Neuronal stem cell (in vitro differentiated cells): ENCODE results near the gene CHML.

Source experiments
- DNase-seq: peaks from one replicate; pipeline ENCODE4 v3.0.0-alpha.2; 2013; ENCODE audit warnings: low spot score
- H2AFZ ChIP-seq: one replicate; pipeline ENCODE4 v1.6.1; 2013; ENCODE audit warnings: mild to moderate bottlenecking, low read length, inconsistent platforms
- H2AK5ac ChIP-seq: 2 replicates; pipeline ENCODE4 v1.6.1; 2013; ENCODE audit warnings: low read depth, mild to moderate bottlenecking, inconsistent platforms, low read length, moderate library complexity, mixed read lengths
- H2BK120ac ChIP-seq: 2 replicates; pipeline ENCODE4 v1.6.1; 2013; ENCODE audit warnings: low read depth, mild to moderate bottlenecking, inconsistent platforms, low read length, moderate library complexity, mixed read lengths
- H2BK12ac ChIP-seq: one replicate; pipeline ENCODE4 v1.6.1; 2013; ENCODE audit warnings: low read length, inconsistent platforms
- H2BK15ac ChIP-seq: 2 replicates; pipeline ENCODE4 v1.6.1; 2013; ENCODE audit warnings: mild to moderate bottlenecking, low read length, inconsistent platforms, mixed read lengths
- H2BK5ac ChIP-seq: one replicate; pipeline ENCODE4 v1.6.1; 2013; ENCODE audit warnings: inconsistent platforms, mild to moderate bottlenecking, low read length, moderate library complexity
- H3K14ac ChIP-seq: one replicate; pipeline ENCODE4 v1.6.1; 2013; ENCODE audit warnings: low read length, inconsistent platforms
- H3K18ac ChIP-seq: 2 replicates; pipeline ENCODE4 v1.6.1; 2013; ENCODE audit warnings: low read length, inconsistent platforms
- H3K23ac ChIP-seq: 2 replicates; pipeline ENCODE4 v1.6.1; 2013; ENCODE audit warnings: low read depth, mild to moderate bottlenecking, mixed read lengths, low read length, inconsistent platforms; ENCODE audit not compliant: poor library complexity
- H3K27ac ChIP-seq: replicated peaks from 3 replicates; pipeline ENCODE4 v1.5.1; 2013; ENCODE audit warnings: low read length, inconsistent platforms
- H3K27me3 ChIP-seq, 3 experiments: 2 replicates each; pipeline ENCODE4 v1.6.1; 2013; ENCODE audit warnings: low read length in 3 of 3, mild to moderate bottlenecking in 2 of 3, inconsistent platforms in 1 of 3, low read depth in 1 of 3, mixed read lengths in 1 of 3, moderate library complexity in 1 of 3; ENCODE audit not compliant: control insufficient read depth in 3 of 3, insufficient read depth in 3 of 3
- H3K36me3 ChIP-seq, 2 donors: replicated peaks in 1 of 2; 2 replicates each; pipeline ENCODE4 v1.6.1; 2013; ENCODE audit warnings: low read length in 2 of 2; ENCODE audit not compliant: control insufficient read depth in 2 of 2, insufficient read depth in 2 of 2
- H3K4ac ChIP-seq: 2 replicates; pipeline ENCODE4 v1.6.1; 2013; ENCODE audit warnings: inconsistent platforms, mild to moderate bottlenecking, low read length, moderate library complexity
- H3K4me1 ChIP-seq, 2 donors: 1 replicate in 1 of 2; 2 replicates in 1 of 2; pipeline ENCODE4 v1.6.1; 2013; ENCODE audit warnings: low read length in 2 of 2, low read depth in 1 of 2; ENCODE audit not compliant: control insufficient read depth in 2 of 2, insufficient read depth in 1 of 2
- H3K4me2 ChIP-seq: one replicate; pipeline ENCODE4 v1.6.1; 2013; ENCODE audit warnings: mild to moderate bottlenecking, low read length, inconsistent platforms; ENCODE audit not compliant: insufficient read depth, poor library complexity, severe bottlenecking
- H3K4me3 ChIP-seq, 2 donors: 2 replicates each; pipeline ENCODE4 v1.5.1; 2013; ENCODE audit warnings: low read length in 2 of 2, mild to moderate bottlenecking in 2 of 2, inconsistent platforms in 1 of 2, moderate library complexity in 1 of 2
- H3K79me1 ChIP-seq: one replicate; pipeline ENCODE4 v1.6.1; 2013; ENCODE audit warnings: low read depth, mild to moderate bottlenecking, inconsistent platforms, low read length, moderate library complexity
- H3K9ac ChIP-seq: one replicate; pipeline ENCODE4 v1.6.1; 2013; ENCODE audit warnings: mild to moderate bottlenecking, low read depth, low read length, inconsistent platforms; ENCODE audit not compliant: poor library complexity
- H3K9me3 ChIP-seq, 2 donors: replicated peaks in 1 of 2; 2 replicates each; pipeline versions ENCODE3 to v1.6.1; 2013; ENCODE audit warnings: low read length in 2 of 2, mild to moderate bottlenecking in 2 of 2, inconsistent platforms in 1 of 2, low read depth in 1 of 2, mixed read lengths in 1 of 2, moderate library complexity in 1 of 2; ENCODE audit not compliant: control insufficient read depth in 2 of 2, insufficient read depth in 1 of 2
- H4K8ac ChIP-seq: one replicate; pipeline ENCODE4 v1.6.1; 2013; ENCODE audit warnings: low read depth, mild to moderate bottlenecking, inconsistent platforms, low read length, moderate library complexity
- H4K91ac ChIP-seq: one replicate; pipeline ENCODE4 v1.6.1; 2013; ENCODE audit warnings: low read length, low read depth, mild to moderate bottlenecking, inconsistent platforms; ENCODE audit not compliant: poor library complexity
- whole genome bisulfite sequencing, 2 donors: extraction: QIAGEN DNeasy Blood & Tissue Kit; methylation state at CpG; one replicate each; pipeline ENCODE4 v1.1.7; 2013; ENCODE audit warnings: missing lambda C conversion rate in 2 of 2, mixed read lengths in 1 of 2; ENCODE audit not compliant: insufficient read length in 2 of 2, insufficient replicate concordance in 1 of 2; ENCODE audit errors: extremely low coverage in 2 of 2; 5-methylcytosine and 5-hydroxymethylcytosine counted together

Gene CHML

GRCh38 chr1:241638909-241639622 is 1.1 kb downstream of the CHML start:
- Histone ChIP-seq H3K36me3 (peaks cover 6 to 43% of the 10 kb centered on the region in 2 donors), H3K27ac (no peak overlapping the region), H4K8ac (no peak overlapping the region), H2AFZ (peak overlapping the region; percentile 95), H3K4me1 (peaks cover 5 to 8% of the 10 kb centered on the region in 2 donors), H3K18ac (no peak overlapping the region), H2BK120ac (no peak overlapping the region), H2BK15ac (no peak overlapping the region), H3K14ac (no peak overlapping the region), H2BK5ac (no peak overlapping the region), H4K91ac (no peak overlapping the region), H2BK12ac (no peak overlapping the region), H3K9me3 (peaks cover 0 to 35% of the 10 kb centered on the region in 2 donors), H3K23ac (no peak overlapping the region), H3K4ac (no peak overlapping the region), H3K4me2 (peak overlapping the region; percentile 46), H3K27me3 (no peaks in the 10 kb centered on the region), H3K79me1 (peaks cover 1% of the 10 kb centered on the region), H3K9ac (peak overlapping the region; percentile 70), H2AK5ac (no peak overlapping the region), H3K4me3 (peak overlapping the region; percentile 95)
- WGBS, 2 donors, result no CpG with 5 or more reads among the region's 11 CpGs
- peak; percentile 23 for DNase-seq

- Histone ChIP-seq H2BK12ac (no peak overlapping the region), H3K4me2 (peak overlapping the region; percentile 21), H3K9ac (no peak overlapping the region), H2BK120ac (no peak overlapping the region), H3K36me3 (peaks cover 8 to 52% of the 10 kb centered on the region in 2 donors), H3K9me3 (peaks cover 0 to 37% of the 10 kb centered on the region in 2 donors), H3K79me1 (peaks cover 1% of the 10 kb centered on the region), H4K8ac (no peak overlapping the region), H2AFZ (no peak overlapping the region), H3K14ac (no peak overlapping the region), H4K91ac (no peak overlapping the region), H3K27me3 (no peaks in the 10 kb centered on the region), H2AK5ac (no peak overlapping the region), H3K4ac (no peak overlapping the region), H3K4me3 (peak overlapping the region in 1 of 2 donors; percentile 95), H3K27ac (no peak overlapping the region), H2BK15ac (no peak overlapping the region), H3K18ac (no peak overlapping the region), H2BK5ac (no peak overlapping the region), H3K4me1 (peaks cover 5 to 8% of the 10 kb centered on the region in 2 donors), H3K23ac (no peak overlapping the region)
- no peak for DNase-seq
- WGBS, 2 donors, result no CpG with 5 or more reads among the region's 5 CpGs
Observed at GRCh38 chr1:241638099-241638682, 2.0 kb downstream of the CHML start.

- H3K4me3 ChIP-seq, result no peak overlapping the region
- H3K9ac ChIP-seq, result no peak overlapping the region
- H4K91ac ChIP-seq, result no peak overlapping the region
- H2AFZ ChIP-seq, result no peak overlapping the region
- no peak overlapping the region for H2BK5ac ChIP-seq
- H3K23ac ChIP-seq, result no peak overlapping the region
- no peak overlapping the region for H3K4me2 ChIP-seq
- peaks cover 5 to 8% of the 10 kb centered on the region in 2 donors for H3K4me1 ChIP-seq
- H4K8ac ChIP-seq, result no peak overlapping the region
- H3K4ac ChIP-seq, result no peak overlapping the region
- H3K79me1 ChIP-seq, result peaks cover 1% of the 10 kb centered on the region
- H2AK5ac ChIP-seq, result no peak overlapping the region
- no peak overlapping the region for H3K27ac ChIP-seq
- H2BK120ac ChIP-seq, result no peak overlapping the region
- no peak overlapping the region for H3K18ac ChIP-seq
- H3K14ac ChIP-seq, result no peak overlapping the region
- peaks cover 8 to 58% of the 10 kb centered on the region in 2 donors for H3K36me3 ChIP-seq
- DNase-seq, result no peak
- no peak overlapping the region for H2BK12ac ChIP-seq
- no peaks in the 10 kb centered on the region for H3K27me3 ChIP-seq
- H3K9me3 ChIP-seq, result peaks cover 0 to 38% of the 10 kb centered on the region in 2 donors
- no CpG with 5 or more reads among the region's 4 CpGs for WGBS, 2 donors
- H2BK15ac ChIP-seq, result no peak overlapping the region
Observed at GRCh38 chr1:241637604-241638003, 2.6 kb downstream of the CHML start.

- Histone ChIP-seq H2BK120ac (no peak overlapping the region), H3K23ac (no peak overlapping the region), H3K79me1 (peaks cover 1% of the 10 kb centered on the region), H3K36me3 (peaks cover 8 to 62% of the 10 kb centered on the region in 2 donors), H2AFZ (no peak overlapping the region), H3K4ac (no peak overlapping the region), H3K9ac (no peak overlapping the region), H4K91ac (no peak overlapping the region), H3K27ac (no peak overlapping the region), H2BK5ac (no peak overlapping the region), H3K18ac (no peak overlapping the region), H3K4me1 (peaks cover 5 to 8% of the 10 kb centered on the region in 2 donors), H3K14ac (no peak overlapping the region), H3K9me3 (peaks cover 0 to 43% of the 10 kb centered on the region in 2 donors), H3K27me3 (no peaks in the 10 kb centered on the region), H2BK12ac (no peak overlapping the region), H3K4me2 (no peak overlapping the region), H4K8ac (no peak overlapping the region), H2AK5ac (no peak overlapping the region), H3K4me3 (no peak overlapping the region), H2BK15ac (no peak overlapping the region)
- no peak for DNase-seq
Observed at GRCh38 chr1:241637046-241637590, 3.1 kb downstream of the CHML start.
